H1 (cell line): ENCODE measurements around the gene RHEX. TPM values are rescaled to one million over a fixed set of nuclear protein-coding genes. Genes with fewer than 3 reads are reported as not detected.

Source experiments
- RAD21 ChIP-seq, 2 experiments: IDR thresholded peaks in 1 of 2; conservative IDR thresholded peaks in 1 of 2; 2 replicates each; pipeline ENCODE4 v1.6.1; 2011; ENCODE audit warnings: low read depth in 2 of 2, low read length in 2 of 2, improper control_type of control experiment in 1 of 2, inconsistent platforms in 1 of 2, mild to moderate bottlenecking in 1 of 2, moderate library complexity in 1 of 2
- SIN3A ChIP-seq, 2 experiments: IDR thresholded peaks in 1 of 2; conservative IDR thresholded peaks in 1 of 2; 2 replicates each; pipeline ENCODE4 v1.6.1; 2011 to 2012; ENCODE audit warnings: low read length in 2 of 2, improper control_type of control experiment in 1 of 2, low read depth in 1 of 2, mild to moderate bottlenecking in 1 of 2
- YY1 ChIP-seq: IDR thresholded peaks from 2 replicates; pipeline ENCODE4 v1.6.1; 2011; ENCODE audit warnings: low read depth, mild to moderate bottlenecking, low read length
- polyA plus RNA-seq, 7 experiments: library from polyadenylated mRNA; depleted of rRNA in 3 of 7; stranded (reverse) in 5 of 7; unstranded in 2 of 7; fragments of >200 nt in 5 of 7; fragments of 200-250 nt in 2 of 7; gene quantifications; 1 replicate in 5 of 7; 2 replicates in 1 of 7; 4 replicates in 1 of 7; pipeline versions ENCODE4 v1.2.1 to v1.2.3, GENCODE V29; 2011 to 2013; ENCODE audit warnings: missing spikeins in 2 of 7, mixed read lengths in 2 of 7
- total RNA-seq: library from RNA; stranded (reverse); fragmentation: NEBNext Ultra II Directional; extraction: Animal tissue kit (Norgen Biotek cat#: 25700); gene quantifications from 2 replicates; pipeline ENCODE4 v1.2.1, GENCODE V29; 2021

Gene RHEX
- total and polyA plus RNA-seq, 2 of the 8 experiments (the other 6 are each of a cell fraction or from before 2014, with no cell fraction given), result not detected

- no peak for TF ChIP-seq SIN3A (conservative IDR thresholded peaks at IDR 0.05 in 1 of 2, IDR thresholded peaks at IDR 0.05 in 1 of 2; ENCODE audit: low read depth in 1 of 2, low read length in 2 of 2)
- TF ChIP-seq YY1, result no peak
- TF ChIP-seq RAD21 (IDR thresholded peaks at IDR 0.05 in 1 of 2, conservative IDR thresholded peaks at IDR 0.05 in 1 of 2; ENCODE audit: low read depth in 2 of 2, low read length in 2 of 2), result no peak
- TF ChIP-seq, all 59 proteins: peak for 0
Measured at GRCh38 chr1:206098242-206098919, 45.4 kb downstream of the RHEX start (continued).
